Measurements from ENCODE around the gene HEPHL1. TPM values are rescaled to one million over a fixed set of nuclear protein-coding genes. Genes with fewer than 3 reads are reported as not detected.

Gene HEPHL1
- total RNA-seq, 1 experiment from 2014 or later, result not detected

- intact Hi-C loops (cut with micrococcal nuclease), result no loop called here
- RAD21 ChIA-PET (ENCODE audit: low non-redundant PET in 1 of 2, low total read pairs in 2 of 2, uncharacterized antibody in 2 of 2, unreplicated experiment in 2 of 2), result no interaction called here
- ATAC-seq (no peak), DNase-seq (ENCODE audit: low read depth, low spot score) (no peak)
- Histone ChIP-seq H3K27ac (ENCODE audit: low read depth, low read length) (no peak overlapping the region), H3K4me3 (replicated peaks in 1 of 2; ENCODE audit: low read depth in 1 of 2, low read length in 2 of 2) (no peak overlapping the region), H3K79me2 (ENCODE audit: insufficient read depth, low read length) (no peaks in the 10 kb centered on the region), H3K36me3 (ENCODE audit: control insufficient read depth in 1 of 2, insufficient read depth in 2 of 2, low read length in 2 of 2) (no peaks in the 10 kb centered on the region), H4K20me1 (ENCODE audit: insufficient read depth) (no peaks in the 10 kb centered on the region), H3K9ac (ENCODE audit: low read length) (no peak overlapping the region), H3K9me2 (ENCODE audit: insufficient read depth) (no peaks in the 10 kb centered on the region), H2AFZ (ENCODE audit: low read depth, low read length, poor library complexity, severe bottlenecking) (no peak overlapping the region), H3K27me3 (ENCODE audit: insufficient read depth, low read length) (no peaks in the 10 kb centered on the region), H3K9me3 (ENCODE audit: control insufficient read depth in 1 of 2, insufficient read depth in 1 of 2, low read depth in 1 of 2, low read length in 2 of 2) (no peaks in the 10 kb centered on the region), H3K4me1 (ENCODE audit: control insufficient read depth in 1 of 2, insufficient read depth in 2 of 2, low read length in 2 of 2) (peaks cover 0 to 26% of the 10 kb centered on the region in 2 experiments; a peak in 2 of 4 replicates), H3K4me2 (ENCODE audit: low read length) (no peak overlapping the region)
- POLR2A ChIA-PET, result no interaction called here
- no TSS peak for BruUV-seq (replicated peaks)
- CTCF ChIA-PET, result no interaction called here
- TF ChIP-seq EGR1 (IDR thresholded peaks at IDR 0.05; ENCODE audit: low read depth), result no peak
- no peak for TF ChIP-seq ZBTB33 (IDR thresholded peaks at IDR 0.05; ENCODE audit: extremely low read depth, insufficient replicate concordance, low read length)
- no peak for TF ChIP-seq SIN3A (IDR thresholded peaks at IDR 0.05; ENCODE audit: low read depth)
- no peak for TF ChIP-seq ELF1 (IDR thresholded peaks at IDR 0.05; ENCODE audit: borderline replicate concordance, low read depth)
- TF ChIP-seq EZH2phosphoT487 (IDR thresholded peaks at IDR 0.05; ENCODE audit: borderline replicate concordance), result no peak
- TF ChIP-seq TCF7L2 (IDR thresholded peaks at IDR 0.05; ENCODE audit: borderline replicate concordance, extremely low read depth, insufficient read depth, insufficient read length), result no peak
- TF ChIP-seq CEBPB (IDR thresholded peaks at IDR 0.05; ENCODE audit: low read depth), result no peak
- TF ChIP-seq YY1 (IDR thresholded peaks at IDR 0.05; ENCODE audit: extremely low read depth, insufficient replicate concordance, low read depth, low read length), result no peak
- no peak for TF ChIP-seq SRF (IDR thresholded peaks at IDR 0.05; ENCODE audit: low read depth)
- no peak for TF ChIP-seq REST (IDR thresholded peaks at IDR 0.05; ENCODE audit: low read depth)
- TF ChIP-seq RAD21 (IDR thresholded peaks at IDR 0.05; ENCODE audit: low read depth), result no peak
- TF ChIP-seq, protein P1, sequence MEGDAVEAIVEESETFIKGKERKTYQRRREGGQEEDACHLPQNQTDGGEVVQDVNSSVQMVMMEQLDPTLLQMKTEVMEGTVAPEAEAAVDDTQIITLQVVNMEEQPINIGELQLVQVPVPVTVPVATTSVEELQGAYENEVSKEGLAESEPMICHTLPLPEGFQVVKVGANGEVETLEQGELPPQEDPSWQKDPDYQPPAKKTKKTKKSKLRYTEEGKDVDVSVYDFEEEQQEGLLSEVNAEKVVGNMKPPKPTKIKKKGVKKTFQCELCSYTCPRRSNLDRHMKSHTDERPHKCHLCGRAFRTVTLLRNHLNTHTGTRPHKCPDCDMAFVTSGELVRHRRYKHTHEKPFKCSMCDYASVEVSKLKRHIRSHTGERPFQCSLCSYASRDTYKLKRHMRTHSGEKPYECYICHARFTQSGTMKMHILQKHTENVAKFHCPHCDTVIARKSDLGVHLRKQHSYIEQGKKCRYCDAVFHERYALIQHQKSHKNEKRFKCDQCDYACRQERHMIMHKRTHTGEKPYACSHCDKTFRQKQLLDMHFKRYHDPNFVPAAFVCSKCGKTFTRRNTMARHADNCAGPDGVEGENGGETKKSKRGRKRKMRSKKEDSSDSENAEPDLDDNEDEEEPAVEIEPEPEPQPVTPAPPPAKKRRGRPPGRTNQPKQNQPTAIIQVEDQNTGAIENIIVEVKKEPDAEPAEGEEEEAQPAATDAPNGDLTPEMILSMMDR (IDR thresholded peaks at IDR 0.05 in 2 of 3, conservative IDR thresholded peaks at IDR 0.05 in 1 of 3; ENCODE audit: borderline replicate concordance in 1 of 3, insufficient read depth in 1 of 3, low read depth in 2 of 3, low read length in 2 of 3), result no peak
- TF ChIP-seq CBX3 (IDR thresholded peaks at IDR 0.05; ENCODE audit: low read depth), result no peak
- TF ChIP-seq SP1 (IDR thresholded peaks at IDR 0.05; ENCODE audit: low read depth), result no peak
Measured at GRCh38 chr11:94032725-94033124, 11.6 kb downstream of the HEPHL1 start.

Measured in HCT116 (cell line).